Measurements from ENCODE around the gene GPR39. TPM values are rescaled to one million over a fixed set of nuclear protein-coding genes. Genes with fewer than 3 reads are reported as not detected.

Gene GPR39
- total RNA-seq, 4 donors from 2014 or later = 0.15 TPM; not detected in 3

GRCh38 chr2:132654335-132654734, 237.7 kb downstream of the GPR39 start:
- Histone ChIP-seq H3K9me3 (no peaks in the 10 kb centered on the region), H3K4me1 (no peaks in the 10 kb centered on the region), H3K27ac (no peak overlapping the region), H3K36me3 (no peaks in the 10 kb centered on the region), H3K27me3 (no peaks in the 10 kb centered on the region), H3K4me3 (no peak overlapping the region)
- intact Hi-C loops (cut with DNase I; ENCODE audit: low total_unique reads) (no loop called here), in situ Hi-C loops (cut with MboI; ENCODE audit: low sequenced_read_pairs in 4 of 4) (no loop called here)
- no peak for DNase-seq
- TF ChIP-seq, protein P1, sequence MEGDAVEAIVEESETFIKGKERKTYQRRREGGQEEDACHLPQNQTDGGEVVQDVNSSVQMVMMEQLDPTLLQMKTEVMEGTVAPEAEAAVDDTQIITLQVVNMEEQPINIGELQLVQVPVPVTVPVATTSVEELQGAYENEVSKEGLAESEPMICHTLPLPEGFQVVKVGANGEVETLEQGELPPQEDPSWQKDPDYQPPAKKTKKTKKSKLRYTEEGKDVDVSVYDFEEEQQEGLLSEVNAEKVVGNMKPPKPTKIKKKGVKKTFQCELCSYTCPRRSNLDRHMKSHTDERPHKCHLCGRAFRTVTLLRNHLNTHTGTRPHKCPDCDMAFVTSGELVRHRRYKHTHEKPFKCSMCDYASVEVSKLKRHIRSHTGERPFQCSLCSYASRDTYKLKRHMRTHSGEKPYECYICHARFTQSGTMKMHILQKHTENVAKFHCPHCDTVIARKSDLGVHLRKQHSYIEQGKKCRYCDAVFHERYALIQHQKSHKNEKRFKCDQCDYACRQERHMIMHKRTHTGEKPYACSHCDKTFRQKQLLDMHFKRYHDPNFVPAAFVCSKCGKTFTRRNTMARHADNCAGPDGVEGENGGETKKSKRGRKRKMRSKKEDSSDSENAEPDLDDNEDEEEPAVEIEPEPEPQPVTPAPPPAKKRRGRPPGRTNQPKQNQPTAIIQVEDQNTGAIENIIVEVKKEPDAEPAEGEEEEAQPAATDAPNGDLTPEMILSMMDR (IDR thresholded peaks at IDR 0.05 in 4 of 5, conservative IDR thresholded peaks at IDR 0.05 in 1 of 5) = no peak
- TF ChIP-seq POLR2A (IDR thresholded peaks at IDR 0.05) = no peak
- no peak for ATAC-seq

DNA sequence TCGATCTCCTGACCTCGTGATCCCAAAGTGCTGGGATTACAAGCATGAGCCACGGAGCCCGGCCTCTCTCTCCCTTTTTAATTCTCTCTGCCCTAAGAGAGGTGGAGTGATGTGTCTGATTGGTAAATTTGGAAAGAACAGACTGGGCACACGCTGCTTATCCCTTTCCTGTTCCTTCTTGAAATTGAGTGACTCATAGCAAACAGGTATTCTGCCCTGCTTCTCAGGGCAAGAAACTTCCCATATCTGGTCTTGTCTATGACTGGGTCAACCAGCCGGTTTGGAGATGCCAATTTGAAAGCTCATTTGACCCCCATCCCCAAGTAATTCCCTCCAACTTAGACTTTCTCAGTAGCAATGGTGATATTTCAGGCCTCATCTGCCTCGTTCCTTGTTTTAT, 238.4 kb downstream of the GPR39 start:
- no peaks in the 10 kb centered on the region for H3K4me1 ChIP-seq
- ATAC-seq (no peak), DNase-seq (no peak)
- intact Hi-C loops (cut with DNase I; ENCODE audit: low total_unique reads) (no loop called here), in situ Hi-C loops (cut with MboI; ENCODE audit: low sequenced_read_pairs in 4 of 4) (no loop called here)
- H3K9me3 ChIP-seq = no peaks in the 10 kb centered on the region
- no peak overlapping the region for H3K27ac ChIP-seq
- TF ChIP-seq, protein P1 (IDR thresholded peaks at IDR 0.05 in 4 of 5, conservative IDR thresholded peaks at IDR 0.05 in 1 of 5) = no peak
- no peak for TF ChIP-seq POLR2A (IDR thresholded peaks at IDR 0.05)
- H3K36me3 ChIP-seq = no peaks in the 10 kb centered on the region
- H3K4me3 ChIP-seq = no peak overlapping the region
- no peaks in the 10 kb centered on the region for H3K27me3 ChIP-seq

DNA sequence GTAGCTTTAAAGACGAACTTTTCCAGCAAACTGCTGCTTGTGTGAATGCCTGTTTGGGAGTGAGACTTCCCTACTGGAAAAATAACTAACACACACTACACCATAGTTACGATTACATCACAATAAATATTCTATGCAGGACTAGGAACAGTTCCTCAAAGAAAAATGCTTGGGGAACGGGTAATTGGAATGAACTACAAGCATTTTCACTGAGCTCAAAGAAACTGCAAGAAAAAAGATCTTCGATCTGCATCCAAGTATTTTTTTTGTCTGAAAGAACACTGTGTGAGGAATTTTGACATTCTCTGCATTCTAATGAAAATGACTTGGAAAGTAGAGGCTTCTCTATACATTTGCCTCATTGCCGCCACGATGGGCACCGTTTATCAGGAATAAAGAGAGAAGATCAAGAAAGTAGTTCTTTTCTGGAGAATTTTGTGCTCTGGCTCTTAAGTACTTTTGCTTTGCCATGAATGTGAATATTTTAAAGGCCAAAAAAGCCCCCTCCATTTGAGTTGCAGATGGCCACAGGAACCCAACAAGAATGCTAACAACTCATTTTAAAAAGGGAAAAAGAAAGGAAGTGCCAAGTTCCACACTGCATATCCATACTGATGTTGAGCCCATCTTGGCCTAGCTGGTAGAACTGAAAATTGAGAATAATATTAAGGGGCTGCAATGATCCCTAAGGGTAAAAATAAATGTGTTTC, 239.8 kb downstream of the GPR39 start:
- no peak for DNase-seq
- TF ChIP-seq, protein P1 (IDR thresholded peaks at IDR 0.05 in 4 of 5, conservative IDR thresholded peaks at IDR 0.05 in 1 of 5) = no peak
- no peak for TF ChIP-seq POLR2A (IDR thresholded peaks at IDR 0.05)
- intact Hi-C loops (cut with DNase I; ENCODE audit: low total_unique reads) = no loop called here
- H3K27ac ChIP-seq = no peak overlapping the region
- H3K27me3 ChIP-seq = peaks cover 0 to 3% (median 0%) of the 10 kb centered on the region in 3 donors
- no peak overlapping the region for H3K4me3 ChIP-seq
- no peak for ATAC-seq
- no peaks in the 10 kb centered on the region for H3K36me3 ChIP-seq
- H3K4me1 ChIP-seq = no peaks in the 10 kb centered on the region
- H3K9me3 ChIP-seq = no peaks in the 10 kb centered on the region
- in situ Hi-C loops (cut with MboI; ENCODE audit: low sequenced_read_pairs in 4 of 4) = no loop called here

DNA sequence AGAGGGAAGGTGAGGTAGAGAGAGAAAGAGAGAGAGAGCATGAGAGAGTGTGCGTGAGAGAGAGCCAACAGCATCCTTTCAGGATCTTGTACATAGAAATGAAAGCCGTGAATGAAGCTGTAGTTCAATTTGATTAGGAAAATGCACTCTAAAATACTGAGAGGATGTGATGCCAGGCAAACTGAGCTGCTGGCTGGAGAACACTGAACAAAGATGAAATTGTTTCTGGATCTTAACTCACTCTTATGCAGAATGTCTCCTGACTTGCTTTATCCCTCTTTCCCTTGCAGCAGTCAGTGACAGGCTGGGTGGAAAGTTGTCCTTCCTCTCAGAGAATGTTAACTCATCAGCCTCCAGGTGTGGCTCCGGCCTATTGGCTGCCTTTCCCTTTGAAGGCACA, 242.7 kb downstream of the GPR39 start:
- H3K4me1 ChIP-seq = no peaks in the 10 kb centered on the region
- no peak for ATAC-seq
- no peaks in the 10 kb centered on the region for H3K9me3 ChIP-seq
- no peak for DNase-seq
- H3K4me3 ChIP-seq = no peak overlapping the region
- in situ Hi-C loops (cut with MboI; ENCODE audit: low sequenced_read_pairs in 4 of 4) = no loop called here
- no peak for TF ChIP-seq POLR2A (IDR thresholded peaks at IDR 0.05)
- TF ChIP-seq, protein P1 (IDR thresholded peaks at IDR 0.05 in 4 of 5, conservative IDR thresholded peaks at IDR 0.05 in 1 of 5) = no peak
- peaks cover 0 to 3% (median 0%) of the 10 kb centered on the region in 3 donors for H3K27me3 ChIP-seq
- intact Hi-C loops (cut with DNase I; ENCODE audit: low total_unique reads) = no loop called here
- no peaks in the 10 kb centered on the region for H3K36me3 ChIP-seq
- H3K27ac ChIP-seq = no peak overlapping the region

DNA sequence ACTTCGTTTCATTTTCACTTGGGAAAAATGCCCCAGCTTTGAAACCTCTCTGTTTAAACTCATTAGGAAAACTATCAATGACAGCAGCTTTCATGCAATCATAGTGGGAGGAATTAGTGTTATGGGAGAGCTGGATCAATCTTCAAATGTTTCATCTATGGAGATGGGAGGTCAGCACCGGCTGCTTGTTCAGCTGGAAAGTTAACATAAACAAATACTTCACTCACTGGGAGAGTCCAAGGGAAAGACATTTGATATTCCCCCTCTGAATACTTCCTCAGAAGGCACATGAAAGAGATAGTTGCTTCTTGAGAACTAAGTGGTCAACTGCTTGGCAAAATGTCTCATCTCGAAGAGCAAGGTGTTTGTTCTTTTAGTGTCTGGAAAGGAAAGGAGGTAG, 246.1 kb downstream of the GPR39 start:
- Histone ChIP-seq H3K36me3 (no peaks in the 10 kb centered on the region), H3K9me3 (no peaks in the 10 kb centered on the region), H3K27ac (no peak overlapping the region), H3K27me3 (peaks cover 0 to 4% (median 3%) of the 10 kb centered on the region in 3 donors), H3K4me3 (no peak overlapping the region), H3K4me1 (no peaks in the 10 kb centered on the region)
- TF ChIP-seq, protein P1 (IDR thresholded peaks at IDR 0.05 in 4 of 5, conservative IDR thresholded peaks at IDR 0.05 in 1 of 5) = no peak
- no peak for TF ChIP-seq POLR2A (IDR thresholded peaks at IDR 0.05)
- ATAC-seq = no peak
- no peak for DNase-seq
- in situ Hi-C loops (cut with MboI; ENCODE audit: low sequenced_read_pairs in 4 of 4) (no loop called here), intact Hi-C loops (cut with DNase I; ENCODE audit: low total_unique reads) (no loop called here)

Data from gastrocnemius medialis (tissue), 4 donors.